ENCODE data around the gene RASA3.

The RASA3 gene

DNA sequence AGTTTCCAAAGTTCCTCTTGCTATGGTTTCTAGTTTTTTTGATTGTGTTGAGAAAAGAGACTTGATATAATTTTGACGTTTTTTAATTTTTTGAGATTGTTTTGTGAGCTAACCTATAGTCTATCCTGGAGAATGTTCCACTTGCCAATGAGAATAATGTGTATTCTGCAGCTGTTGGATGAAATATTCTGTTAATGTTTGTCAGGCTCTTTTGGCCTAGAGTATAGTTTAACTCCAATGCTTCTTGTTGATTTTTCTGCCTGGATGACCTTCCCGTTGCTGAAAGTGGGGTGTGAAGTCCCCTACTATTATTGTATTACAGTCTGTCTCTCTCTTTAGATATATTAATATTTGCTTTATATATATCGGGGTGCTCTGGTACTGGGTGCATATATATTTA, 40.0 kb downstream of the RASA3 start:
- Histone ChIP-seq H4K20me1 (ENCODE audit: insufficient read depth, low read length, poor library complexity, severe bottlenecking) (peaks cover 8% of the 10 kb centered on the region), H3F3A (ENCODE audit: low read depth) (no peaks in the 10 kb centered on the region), H3K4me1 (ENCODE audit: insufficient read depth, low read length, poor library complexity, severe bottlenecking) (no peaks in the 10 kb centered on the region), H3K9me2 (replicated peaks; ENCODE audit: low read depth, low read length) (no peaks in the 10 kb centered on the region), H3K79me2 (ENCODE audit: insufficient read depth, low read length) (peaks cover 82% of the 10 kb centered on the region), H3K36me3 (ENCODE audit: insufficient read depth, low read length) (no peaks in the 10 kb centered on the region), H3K4me2 (ENCODE audit: low read depth, low read length, poor library complexity, severe bottlenecking) (no peak overlapping the region), H3K27me3 (ENCODE audit: insufficient read depth, low read length, poor library complexity, severe bottlenecking) (no peaks in the 10 kb centered on the region), H3K9me3 (ENCODE audit: insufficient read depth, low read depth, low read length) (no peaks in the 10 kb centered on the region), H3K4me3 (ENCODE audit: low read length, poor library complexity, severe bottlenecking) (no peak overlapping the region), H3K9ac (ENCODE audit: low read depth, low read length, poor library complexity, severe bottlenecking) (no peak overlapping the region), H2AFZ (ENCODE audit: low read length) (no peak overlapping the region)
- TF ChIP-seq EZH2phosphoT487 (IDR thresholded peaks at IDR 0.05; ENCODE audit: borderline replicate concordance), result no peak
- no peak for TF ChIP-seq CTCF (conservative IDR thresholded peaks at IDR 0.05; ENCODE audit: low read length)

- Histone ChIP-seq H3K9ac (ENCODE audit: low read depth, low read length, poor library complexity, severe bottlenecking) (no peak overlapping the region), H3F3A (ENCODE audit: low read depth) (no peaks in the 10 kb centered on the region), H3K9me2 (replicated peaks; ENCODE audit: low read depth, low read length) (no peaks in the 10 kb centered on the region), H3K4me3 (ENCODE audit: low read length, poor library complexity, severe bottlenecking) (no peak overlapping the region), H3K79me2 (ENCODE audit: insufficient read depth, low read length) (peaks cover 62% of the 10 kb centered on the region; the same call in 1 of the 2 replicates), H3K4me1 (ENCODE audit: insufficient read depth, low read length, poor library complexity, severe bottlenecking) (no peaks in the 10 kb centered on the region), H4K20me1 (ENCODE audit: insufficient read depth, low read length, poor library complexity, severe bottlenecking) (peaks cover 6% of the 10 kb centered on the region), H3K9me3 (ENCODE audit: insufficient read depth, low read depth, low read length) (no peaks in the 10 kb centered on the region), H2AFZ (ENCODE audit: low read length) (no peak overlapping the region), H3K36me3 (ENCODE audit: insufficient read depth, low read length) (no peaks in the 10 kb centered on the region), H3K4me2 (ENCODE audit: low read depth, low read length, poor library complexity, severe bottlenecking) (no peak overlapping the region), H3K27me3 (ENCODE audit: insufficient read depth, low read length, poor library complexity, severe bottlenecking) (no peaks in the 10 kb centered on the region)
- TF ChIP-seq CTCF (conservative IDR thresholded peaks at IDR 0.05; ENCODE audit: low read length), result no peak
- no peak for TF ChIP-seq EZH2phosphoT487 (IDR thresholded peaks at IDR 0.05; ENCODE audit: borderline replicate concordance)
Observed at GRCh38 chr13:114090476-114090875, 41.9 kb downstream of the RASA3 start.

DNA sequence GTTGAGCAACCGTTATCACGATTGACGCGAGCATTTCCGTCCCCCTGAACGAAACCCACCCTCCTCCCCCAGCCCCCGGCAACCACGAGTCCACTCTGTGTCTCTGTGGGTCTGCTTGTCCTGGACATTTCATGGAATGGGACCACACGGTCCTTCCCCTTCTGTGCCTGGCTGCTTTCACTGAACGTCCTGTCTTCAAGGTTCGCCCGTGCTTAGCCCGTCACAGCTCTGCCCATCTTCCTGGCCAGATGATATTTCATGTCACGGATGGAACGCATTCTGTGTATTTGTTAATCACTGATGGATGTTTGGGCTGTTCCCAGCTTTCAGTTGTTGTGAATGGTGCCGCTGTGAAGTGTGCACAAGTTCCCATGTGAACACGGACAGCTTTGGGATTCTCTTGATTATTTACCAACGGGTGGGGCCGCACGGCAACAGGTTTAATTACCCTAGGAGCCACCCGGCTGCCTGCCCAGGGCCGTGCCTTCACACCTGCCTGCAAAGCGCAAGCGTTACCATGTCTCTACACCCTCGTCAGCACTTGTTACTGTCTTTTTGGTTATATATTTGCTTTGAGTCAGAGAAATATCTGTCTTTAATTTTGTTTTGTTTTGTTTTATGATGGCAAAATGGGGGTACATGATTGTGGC, 42.5 kb downstream of the RASA3 start:
- no peaks in the 10 kb centered on the region for H3K9me2 ChIP-seq (replicated peaks; ENCODE audit: low read depth, low read length)
- H4K20me1 ChIP-seq (ENCODE audit: insufficient read depth, low read length, poor library complexity, severe bottlenecking), result peaks cover 2% of the 10 kb centered on the region
- no peaks in the 10 kb centered on the region for H3K9me3 ChIP-seq (ENCODE audit: insufficient read depth, low read depth, low read length)

More for the DNA sequence above, 42.5 kb downstream of the RASA3 start:
- no peaks in the 10 kb centered on the region for H3K4me1 ChIP-seq (ENCODE audit: insufficient read depth, low read length, poor library complexity, severe bottlenecking)
- H3F3A ChIP-seq (ENCODE audit: low read depth), result no peaks in the 10 kb centered on the region
- H3K9ac ChIP-seq (ENCODE audit: low read depth, low read length, poor library complexity, severe bottlenecking), result no peak overlapping the region
- TF ChIP-seq CTCF (conservative IDR thresholded peaks at IDR 0.05; ENCODE audit: low read length) (no peak), EZH2phosphoT487 (IDR thresholded peaks at IDR 0.05; ENCODE audit: borderline replicate concordance) (no peak)
- peaks cover 56% of the 10 kb centered on the region; the same call in 1 of the 2 replicates for H3K79me2 ChIP-seq (ENCODE audit: insufficient read depth, low read length)
- H3K36me3 ChIP-seq (ENCODE audit: insufficient read depth, low read length), result no peaks in the 10 kb centered on the region
- H3K4me3 ChIP-seq (ENCODE audit: low read length, poor library complexity, severe bottlenecking), result no peak overlapping the region
- H3K27me3 ChIP-seq (ENCODE audit: insufficient read depth, low read length, poor library complexity, severe bottlenecking), result no peaks in the 10 kb centered on the region
- H3K4me2 ChIP-seq (ENCODE audit: low read depth, low read length, poor library complexity, severe bottlenecking), result no peak overlapping the region
- no peak overlapping the region for H2AFZ ChIP-seq (ENCODE audit: low read length)
